Diencephalon (tissue), 1 donor: ENCODE data around the gene DCBLD2. TPM values are rescaled to one million over a fixed set of nuclear protein-coding genes. Genes with fewer than 3 reads are reported as not detected.

Experiments
- small RNA-seq: library from RNA; depleted of rRNA; stranded (forward); fragments of <200 nt; gene quantifications from one replicate; pipeline ENCODE3, GENCODE V24; 2014
- total RNA-seq: library from RNA; depleted of rRNA; stranded (reverse); fragments of >200 nt; gene quantifications from one replicate; pipeline ENCODE4 v1.2.3, GENCODE V29; 2014

DCBLD2 gene
- 55.1 TPM for total RNA-seq

GRCh38 chr3:98901392-98902350, at the start of gene DCBLD2:
DCBLD2 (minus strand) TSS chr3:98901695; CDS start chr3:98901326, 369 bp downstream.

GRCh38 chr3:98763076-98763475, 138.4 kb downstream of the DCBLD2 start, which contains the start of gene ST3GAL6:
ST3GAL6 (plus strand) TSS chr3:98763340; CDS start chr3:98768441, 5,101 bp downstream.

Small RNA genes lying within 50 kb of the gene (small RNA-seq; reads per million reads assigned to genes)
- gene RNU6-1263P (not detected), gene RNU6-26P (not detected)

Other genes with a start within 250 kb of the DCBLD2 start
- gene ST3GAL6, start 138.4 kb downstream of the DCBLD2 start, total RNA-seq = 10.6 TPM